Nephron progenitor cell (in vitro differentiated cells): ENCODE measurements around the gene RFTN1.

Experiments
- DNase-seq: peaks from one replicate; pipeline ENCODE4 v3.0.0; 2021
- H3K27ac Mint-ChIP-seq: 2 replicates; pipeline ENCODE4 v1.8.0; 2021; ENCODE audit warnings: mild to moderate bottlenecking, moderate library complexity, mixed read lengths
- H3K27me3 Mint-ChIP-seq: 2 replicates; pipeline ENCODE4 v1.8.0; 2021; ENCODE audit warnings: mild to moderate bottlenecking, low read depth, mixed read lengths; ENCODE audit not compliant: poor library complexity
- H3K36me3 Mint-ChIP-seq: 2 replicates; pipeline ENCODE4 v1.8.0; 2021; ENCODE audit warnings: low read depth, mixed read lengths
- H3K4me1 Mint-ChIP-seq: 2 replicates; pipeline ENCODE4 v1.8.0; 2021; ENCODE audit warnings: mixed read lengths
- H3K4me3 Mint-ChIP-seq: 2 replicates; pipeline ENCODE4 v1.8.0; 2021; ENCODE audit warnings: mild to moderate bottlenecking, moderate library complexity, mixed read lengths
- H3K9me3 Mint-ChIP-seq: 2 replicates; pipeline ENCODE4 v1.8.0; 2021; ENCODE audit warnings: mild to moderate bottlenecking, moderate library complexity, mixed read lengths
- CTCF ChIP-seq: fragments of 200-600 bp; sonication (generic); IDR thresholded peaks from 2 replicates; pipeline ENCODE4 v1.5.0; 2021; ENCODE audit warnings: antibody characterized with exemption

RFTN1 gene

GRCh38 chr3:16369276-16369675, 144.2 kb downstream of the RFTN1 start:
- H3K4me3 Mint-ChIP-seq, result no peak overlapping the region
- no peaks in the 10 kb centered on the region for H3K9me3 Mint-ChIP-seq
- H3K27ac Mint-ChIP-seq, result no peak overlapping the region
- peaks cover 56% of the 10 kb centered on the region for H3K4me1 Mint-ChIP-seq
- no peak for DNase-seq
- peaks cover 4% of the 10 kb centered on the region for H3K27me3 Mint-ChIP-seq
- no peak for TF ChIP-seq CTCF
- peaks cover 13% of the 10 kb centered on the region for H3K36me3 Mint-ChIP-seq

- H3K27ac Mint-ChIP-seq, result no peak overlapping the region
- DNase-seq, result no peak
- no peaks in the 10 kb centered on the region for H3K9me3 Mint-ChIP-seq
- TF ChIP-seq CTCF, result peak; percentile 28
- peaks cover under 1% of the 10 kb centered on the region for H3K27me3 Mint-ChIP-seq
- H3K4me1 Mint-ChIP-seq, result peaks cover 29% of the 10 kb centered on the region
- H3K36me3 Mint-ChIP-seq, result peaks cover 18% of the 10 kb centered on the region
- H3K4me3 Mint-ChIP-seq, result no peak overlapping the region
Observed at GRCh38 chr3:16366581-16366980, 146.9 kb downstream of the RFTN1 start.

- Mint-ChIP-seq H3K36me3 (peaks cover 24% of the 10 kb centered on the region), H3K9me3 (no peaks in the 10 kb centered on the region), H3K4me1 (peaks cover 19% of the 10 kb centered on the region), H3K27me3 (peaks cover 4% of the 10 kb centered on the region), H3K4me3 (no peak overlapping the region), H3K27ac (no peak overlapping the region)
- no peak for DNase-seq
- no peak for TF ChIP-seq CTCF
Observed at GRCh38 chr3:16365491-16366128, 147.9 kb downstream of the RFTN1 start.

- Mint-ChIP-seq H3K4me3 (no peak overlapping the region), H3K9me3 (no peaks in the 10 kb centered on the region), H3K27me3 (peaks cover 4% of the 10 kb centered on the region), H3K27ac (no peak overlapping the region), H3K36me3 (peaks cover 21% of the 10 kb centered on the region), H3K4me1 (peaks cover 12% of the 10 kb centered on the region)
- DNase-seq, result no peak
- TF ChIP-seq CTCF, result no peak
Observed at GRCh38 chr3:16364963-16365362, 148.5 kb downstream of the RFTN1 start.

- H3K27ac Mint-ChIP-seq, result no peak overlapping the region
- H3K9me3 Mint-ChIP-seq, result no peaks in the 10 kb centered on the region
- no peak for TF ChIP-seq CTCF
- H3K27me3 Mint-ChIP-seq, result peaks cover 4% of the 10 kb centered on the region
- DNase-seq, result no peak
- no peak overlapping the region for H3K4me3 Mint-ChIP-seq
- peaks cover 19% of the 10 kb centered on the region for H3K36me3 Mint-ChIP-seq
- H3K4me1 Mint-ChIP-seq, result peaks cover 9% of the 10 kb centered on the region
Observed at GRCh38 chr3:16364323-16364722, 149.2 kb downstream of the RFTN1 start.

GRCh38 chr3:16363636-16364035, 149.9 kb downstream of the RFTN1 start:
- Mint-ChIP-seq H3K27ac (no peak overlapping the region), H3K4me1 (peaks cover 9% of the 10 kb centered on the region), H3K9me3 (no peaks in the 10 kb centered on the region), H3K27me3 (peaks cover 4% of the 10 kb centered on the region), H3K36me3 (peaks cover 19% of the 10 kb centered on the region), H3K4me3 (no peak overlapping the region)
- DNase-seq, result no peak
- TF ChIP-seq CTCF, result no peak
